ENCODE results near the gene ASPM. TPM values are rescaled to one million over a fixed set of nuclear protein-coding genes. Genes with fewer than 3 reads are reported as not detected.

Gene ASPM
- polyA plus RNA-seq, 3 donors: 0.01 to 0.08 (median 0.05) TPM

DNA sequence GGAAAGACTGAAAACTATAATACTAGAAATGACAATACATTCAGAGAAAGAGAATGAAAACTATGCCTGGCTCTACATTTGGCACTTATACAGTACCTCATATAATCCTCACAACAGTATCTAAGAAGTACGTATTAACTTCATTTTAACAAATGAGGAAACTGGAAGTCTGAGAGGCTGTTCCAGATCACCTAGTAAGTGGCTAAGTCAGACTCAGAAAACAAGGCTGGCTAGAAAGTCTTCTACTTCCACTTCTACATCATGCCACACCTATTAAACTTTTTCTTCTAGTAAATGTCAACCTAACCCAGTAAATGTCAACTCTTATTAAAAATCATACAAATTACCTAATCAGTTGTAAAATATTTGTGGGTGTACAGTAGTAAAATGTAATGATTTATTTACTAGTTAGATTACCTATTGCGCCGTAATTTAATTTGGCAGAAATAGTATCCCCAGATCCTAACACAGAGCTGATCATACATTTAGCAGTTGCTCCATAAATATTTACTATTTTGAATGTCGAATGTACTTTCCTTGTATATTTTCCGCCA is 36.8 kb upstream of the ASPM start:
- H3K4me2 ChIP-seq (replicated peaks; ENCODE audit: extremely low read depth, low read length, poor library complexity, severe bottlenecking): no peak overlapping the region
- H3K4me3 ChIP-seq (replicated peaks in 1 of 3; ENCODE audit: low read depth in 2 of 3, low read length in 3 of 3): no peak overlapping the region
- H3K36me3 ChIP-seq (replicated peaks in 1 of 2; ENCODE audit: control insufficient read depth in 1 of 2, insufficient read depth in 2 of 2, low read length in 2 of 2): peaks cover 54 to 83% of the 10 kb centered on the region in 2 donors
- no peaks in the 10 kb centered on the region for H4K20me1 ChIP-seq (ENCODE audit: insufficient read depth, low read length)
- Mint-ChIP-seq H3K4me1 (peaks cover 3% of the 10 kb centered on the region), H3K27ac (no peak overlapping the region), H3K4me3 (no peak overlapping the region), H3K36me3 (peaks cover 57 to 62% of the 10 kb centered on the region in 2 donors), H3K9me3 (no peaks in the 10 kb centered on the region), H3K27me3 (ENCODE audit: low read depth in 3 of 3) (no peaks in the 10 kb centered on the region)
- no peaks in the 10 kb centered on the region for H3K9me3 ChIP-seq (replicated peaks in 1 of 2; ENCODE audit: control insufficient read depth in 1 of 2, insufficient read depth in 1 of 2, low read length in 2 of 2)
- no peaks in the 10 kb centered on the region for H3K27me3 ChIP-seq (ENCODE audit: control insufficient read depth in 2 of 2, insufficient read depth in 2 of 2, low read length in 2 of 2)
- no peaks in the 10 kb centered on the region for H3K79me2 ChIP-seq (ENCODE audit: insufficient read depth, low read length)
- no peak for DNase-seq
- no peak overlapping the region for H3K9ac ChIP-seq (ENCODE audit: insufficient read depth, low read length, poor library complexity, severe bottlenecking)
- WGBS (ENCODE audit: insufficient coverage): no CpG with 5 or more reads among the region's 5 CpGs
- TF ChIP-seq, protein P1, sequence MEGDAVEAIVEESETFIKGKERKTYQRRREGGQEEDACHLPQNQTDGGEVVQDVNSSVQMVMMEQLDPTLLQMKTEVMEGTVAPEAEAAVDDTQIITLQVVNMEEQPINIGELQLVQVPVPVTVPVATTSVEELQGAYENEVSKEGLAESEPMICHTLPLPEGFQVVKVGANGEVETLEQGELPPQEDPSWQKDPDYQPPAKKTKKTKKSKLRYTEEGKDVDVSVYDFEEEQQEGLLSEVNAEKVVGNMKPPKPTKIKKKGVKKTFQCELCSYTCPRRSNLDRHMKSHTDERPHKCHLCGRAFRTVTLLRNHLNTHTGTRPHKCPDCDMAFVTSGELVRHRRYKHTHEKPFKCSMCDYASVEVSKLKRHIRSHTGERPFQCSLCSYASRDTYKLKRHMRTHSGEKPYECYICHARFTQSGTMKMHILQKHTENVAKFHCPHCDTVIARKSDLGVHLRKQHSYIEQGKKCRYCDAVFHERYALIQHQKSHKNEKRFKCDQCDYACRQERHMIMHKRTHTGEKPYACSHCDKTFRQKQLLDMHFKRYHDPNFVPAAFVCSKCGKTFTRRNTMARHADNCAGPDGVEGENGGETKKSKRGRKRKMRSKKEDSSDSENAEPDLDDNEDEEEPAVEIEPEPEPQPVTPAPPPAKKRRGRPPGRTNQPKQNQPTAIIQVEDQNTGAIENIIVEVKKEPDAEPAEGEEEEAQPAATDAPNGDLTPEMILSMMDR (IDR thresholded peaks at IDR 0.05): no peak
- H2AFZ ChIP-seq (ENCODE audit: insufficient read depth, low read depth, low read length, poor library complexity, severe bottlenecking): no peak overlapping the region
- no peak overlapping the region for H3K27ac ChIP-seq (ENCODE audit: low read depth in 1 of 2, low read length in 2 of 2)
- intact Hi-C loops (cut with micrococcal nuclease): loop anchor here in 1 of 2 donors (5.0 kb wide), 1 partner anchor 174 kb away; no protein-coding TSS in a partner anchor
- peaks cover 2 to 5% of the 10 kb centered on the region in 2 donors for H3K4me1 ChIP-seq (ENCODE audit: control insufficient read depth in 1 of 2, insufficient read depth in 2 of 2, low read length in 2 of 2)

DNA sequence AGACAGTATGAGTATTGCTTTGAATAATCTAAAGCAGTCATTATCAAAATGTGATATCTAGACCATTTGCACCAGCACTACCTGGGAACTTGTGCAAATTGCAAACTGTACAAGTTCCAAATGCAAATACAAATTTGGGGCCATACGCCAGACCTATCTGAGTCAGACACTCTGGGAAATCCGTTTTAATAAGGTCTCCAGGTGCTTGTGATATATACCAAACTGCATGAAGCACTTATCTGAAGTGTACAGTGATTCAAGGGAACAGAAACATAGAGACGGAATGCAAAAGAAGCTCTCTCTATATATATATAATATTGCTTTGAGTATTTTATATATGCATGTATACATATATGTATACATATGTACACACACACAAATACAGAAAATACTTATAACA is 36.2 kb upstream of the ASPM start:
- H3K36me3 Mint-ChIP-seq: peaks cover 51 to 57% of the 10 kb centered on the region in 2 donors
- H4K20me1 ChIP-seq (ENCODE audit: insufficient read depth, low read length): no peaks in the 10 kb centered on the region
- TF ChIP-seq, protein P1 (IDR thresholded peaks at IDR 0.05): no peak
- H3K9me3 ChIP-seq (replicated peaks in 1 of 2; ENCODE audit: control insufficient read depth in 1 of 2, insufficient read depth in 1 of 2, low read length in 2 of 2): no peaks in the 10 kb centered on the region
- peaks cover 3% of the 10 kb centered on the region for H3K4me1 Mint-ChIP-seq
- no peak overlapping the region for H3K4me2 ChIP-seq (replicated peaks; ENCODE audit: extremely low read depth, low read length, poor library complexity, severe bottlenecking)
- intact Hi-C loops (cut with micrococcal nuclease): loop anchor here in 1 of 2 donors (5.0 kb wide), 1 partner anchor 175 kb away; no protein-coding TSS in a partner anchor
- no peaks in the 10 kb centered on the region for H3K27me3 ChIP-seq (ENCODE audit: control insufficient read depth in 2 of 2, insufficient read depth in 2 of 2, low read length in 2 of 2)
- peaks cover 53 to 82% of the 10 kb centered on the region in 2 donors for H3K36me3 ChIP-seq (replicated peaks in 1 of 2; ENCODE audit: control insufficient read depth in 1 of 2, insufficient read depth in 2 of 2, low read length in 2 of 2)
- H3K4me3 Mint-ChIP-seq: no peak overlapping the region
- H3K27ac ChIP-seq (ENCODE audit: low read depth in 1 of 2, low read length in 2 of 2): no peak overlapping the region
- peaks cover 2 to 5% of the 10 kb centered on the region in 2 donors for H3K4me1 ChIP-seq (ENCODE audit: control insufficient read depth in 1 of 2, insufficient read depth in 2 of 2, low read length in 2 of 2)
- no peaks in the 10 kb centered on the region for H3K79me2 ChIP-seq (ENCODE audit: insufficient read depth, low read length)
- no peak for DNase-seq
- no peak overlapping the region for H3K9ac ChIP-seq (ENCODE audit: insufficient read depth, low read length, poor library complexity, severe bottlenecking)
- H2AFZ ChIP-seq (ENCODE audit: insufficient read depth, low read depth, low read length, poor library complexity, severe bottlenecking): no peak overlapping the region
- H3K27me3 Mint-ChIP-seq (ENCODE audit: low read depth in 3 of 3): no peaks in the 10 kb centered on the region
- no peak overlapping the region for H3K4me3 ChIP-seq (replicated peaks in 1 of 3; ENCODE audit: low read depth in 2 of 3, low read length in 3 of 3)
- H3K27ac Mint-ChIP-seq: no peak overlapping the region
- H3K9me3 Mint-ChIP-seq: no peaks in the 10 kb centered on the region
- 100% methylated on average over 1 of the region's 3 CpGs for WGBS (ENCODE audit: insufficient coverage)
